Trophoblast cell (in vitro differentiated cells and primary cell): ENCODE measurements around the gene TBCD.

Experiments used
- DNase-seq, 2 donors: peaks; one replicate each; pipeline ENCODE4 v3.0.0-alpha.2; 2016
- H2AFZ ChIP-seq: 2 replicates; pipeline ENCODE4 v1.6.1; 2013; ENCODE audit warnings: low read length, moderate library complexity, mild to moderate bottlenecking; ENCODE audit not compliant: insufficient read depth, poor library complexity
- H2AK5ac ChIP-seq: 2 replicates; pipeline ENCODE4 v1.6.1; 2013; ENCODE audit warnings: mild to moderate bottlenecking, low read length
- H2BK120ac ChIP-seq: 2 replicates; pipeline ENCODE4 v1.6.1; 2013; ENCODE audit warnings: low read length, mild to moderate bottlenecking, moderate library complexity; ENCODE audit not compliant: insufficient read depth, poor library complexity
- H2BK12ac ChIP-seq: 2 replicates; pipeline ENCODE4 v1.6.1; 2013; ENCODE audit warnings: mild to moderate bottlenecking, low read length, moderate library complexity
- H2BK5ac ChIP-seq: 2 replicates; pipeline ENCODE4 v1.6.1; 2013; ENCODE audit warnings: low read length, low read depth, moderate library complexity, mild to moderate bottlenecking; ENCODE audit not compliant: poor library complexity
- H3K14ac ChIP-seq: 2 replicates; pipeline ENCODE4 v1.6.1; 2013; ENCODE audit warnings: mild to moderate bottlenecking, low read length
- H3K18ac ChIP-seq: 2 replicates; pipeline ENCODE4 v1.6.1; 2013; ENCODE audit warnings: mild to moderate bottlenecking, low read length
- H3K23ac ChIP-seq: 2 replicates; pipeline ENCODE4 v1.6.1; 2013; ENCODE audit warnings: low read length
- H3K27ac ChIP-seq: 2 replicates; pipeline ENCODE4 v1.5.1; 2013; ENCODE audit warnings: low read depth, mild to moderate bottlenecking, inconsistent platforms, low read length, moderate library complexity
- H3K27me3 ChIP-seq: 2 replicates; pipeline ENCODE4 v1.6.1; 2013; ENCODE audit warnings: inconsistent platforms, mild to moderate bottlenecking, low read length, moderate library complexity; ENCODE audit not compliant: insufficient read depth
- H3K36me3 ChIP-seq, 2 experiments: 1 replicate in 1 of 2; 2 replicates in 1 of 2; pipeline ENCODE4 v1.6.1; 2013; ENCODE audit warnings: low read length in 2 of 2, mild to moderate bottlenecking in 2 of 2, moderate library complexity in 1 of 2; ENCODE audit not compliant: insufficient read depth in 2 of 2, control insufficient read depth in 1 of 2
- H3K4ac ChIP-seq: 2 replicates; pipeline ENCODE4 v1.6.1; 2013; ENCODE audit warnings: low read depth, mild to moderate bottlenecking, low read length, moderate library complexity
- H3K4me1 ChIP-seq, 2 experiments: 1 replicate in 1 of 2; 2 replicates in 1 of 2; pipeline ENCODE4 v1.6.1; 2013; ENCODE audit warnings: low read length in 2 of 2, mild to moderate bottlenecking in 2 of 2, moderate library complexity in 1 of 2; ENCODE audit not compliant: insufficient read depth in 2 of 2, control insufficient read depth in 1 of 2
- H3K4me2 ChIP-seq: 2 replicates; pipeline ENCODE4 v1.6.1; 2013; ENCODE audit warnings: inconsistent platforms, mild to moderate bottlenecking, low read length, moderate library complexity
- H3K4me3 ChIP-seq: 2 replicates; pipeline ENCODE4 v1.5.1; 2013; ENCODE audit warnings: mild to moderate bottlenecking, low read depth, low read length, inconsistent platforms
- H3K79me1 ChIP-seq: one replicate; pipeline ENCODE4 v1.6.1; 2013; ENCODE audit warnings: low read length
- H3K79me2 ChIP-seq: 2 replicates; pipeline ENCODE4 v1.6.1; 2013; ENCODE audit warnings: low read length, mild to moderate bottlenecking; ENCODE audit not compliant: control insufficient read depth, insufficient read depth, poor library complexity
- H3K9ac ChIP-seq: 2 replicates; pipeline ENCODE4 v1.6.1; 2013; ENCODE audit warnings: mild to moderate bottlenecking, low read length
- H3K9me3 ChIP-seq: 2 replicates; pipeline ENCODE4 v1.6.1; 2013; ENCODE audit warnings: low read depth, mild to moderate bottlenecking, control low read depth, inconsistent platforms, low read length; ENCODE audit not compliant: insufficient read depth
- H4K12ac ChIP-seq: 2 replicates; pipeline ENCODE4 v1.6.1; 2013; ENCODE audit warnings: low read depth, mild to moderate bottlenecking, low read length, moderate library complexity
- H4K8ac ChIP-seq: 2 replicates; pipeline ENCODE4 v1.6.1; 2013; ENCODE audit warnings: low read depth, mild to moderate bottlenecking, low read length, moderate library complexity
- H4K91ac ChIP-seq: one replicate; pipeline ENCODE4 v1.6.1; 2013; ENCODE audit warnings: low read depth, mild to moderate bottlenecking, low read length, moderate library complexity
- WGBS: extraction: QIAGEN DNeasy Blood & Tissue Kit; methylation state at CpG from one replicate; pipeline ENCODE4 v1.1.7; 2013; ENCODE audit warnings: missing lambda C conversion rate; ENCODE audit not compliant: insufficient read length, insufficient coverage; ENCODE audit errors: extremely low coverage; 5-methylcytosine and 5-hydroxymethylcytosine counted together

TBCD gene

DNA sequence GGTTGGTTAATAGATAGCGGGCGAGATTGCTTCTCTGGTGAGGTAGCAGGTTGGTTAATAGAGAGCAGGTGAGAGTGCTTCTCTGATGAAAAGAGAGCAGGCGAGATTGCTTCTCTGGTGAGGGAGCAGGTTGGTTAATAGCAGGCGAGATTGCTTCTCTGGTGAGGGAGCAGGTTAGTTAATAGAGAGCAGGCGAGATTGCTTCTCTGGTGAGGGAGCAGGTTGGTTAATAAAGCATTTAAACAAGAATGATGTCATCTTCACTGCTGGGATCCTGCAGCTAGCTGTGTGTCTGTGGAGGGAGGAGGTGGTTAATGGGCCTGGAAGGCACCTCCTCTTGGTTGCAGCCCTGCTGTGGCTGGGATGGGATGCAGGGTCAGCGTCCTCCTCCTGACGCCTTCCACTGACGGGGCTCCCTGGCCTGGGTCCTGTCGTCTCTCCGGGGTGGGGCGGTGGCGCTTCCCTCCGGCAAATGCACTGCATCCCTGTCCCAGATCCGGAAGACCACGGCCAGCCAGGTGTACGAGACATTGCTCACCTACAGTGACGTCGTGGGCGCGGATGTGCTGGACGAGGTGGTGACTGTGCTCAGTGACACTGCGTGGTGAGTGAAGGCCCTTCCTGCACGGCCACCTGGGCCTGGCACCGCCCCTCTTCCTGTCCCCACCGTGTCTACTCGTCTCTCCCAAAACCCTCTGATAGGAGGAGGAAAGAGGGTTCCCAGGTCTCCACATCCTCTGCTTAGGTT is 187.2 kb downstream of the TBCD start:
- Histone ChIP-seq H3K36me3 (peaks cover 52 to 58% of the 10 kb centered on the region in 2 experiments), H3K14ac (no peak overlapping the region), H4K12ac (no peak overlapping the region), H3K9me3 (peaks cover 16% of the 10 kb centered on the region), H2AFZ (no peak overlapping the region), H3K27ac (no peak overlapping the region), H3K4ac (no peak overlapping the region), H4K91ac (no peak overlapping the region), H4K8ac (no peak overlapping the region), H3K79me1 (no peaks in the 10 kb centered on the region), H2BK120ac (no peak overlapping the region), H3K18ac (no peak overlapping the region), H3K4me1 (no peaks in the 10 kb centered on the region), H3K27me3 (no peaks in the 10 kb centered on the region), H2BK12ac (no peak overlapping the region), H2BK5ac (no peak overlapping the region), H3K9ac (no peak overlapping the region), H3K23ac (no peak overlapping the region), H2AK5ac (no peak overlapping the region), H3K4me2 (no peak overlapping the region), H3K79me2 (no peaks in the 10 kb centered on the region), H3K4me3 (no peak overlapping the region)
- DNase-seq: no peak
- WGBS: no CpG with 5 or more reads among the region's 26 CpGs

DNA sequence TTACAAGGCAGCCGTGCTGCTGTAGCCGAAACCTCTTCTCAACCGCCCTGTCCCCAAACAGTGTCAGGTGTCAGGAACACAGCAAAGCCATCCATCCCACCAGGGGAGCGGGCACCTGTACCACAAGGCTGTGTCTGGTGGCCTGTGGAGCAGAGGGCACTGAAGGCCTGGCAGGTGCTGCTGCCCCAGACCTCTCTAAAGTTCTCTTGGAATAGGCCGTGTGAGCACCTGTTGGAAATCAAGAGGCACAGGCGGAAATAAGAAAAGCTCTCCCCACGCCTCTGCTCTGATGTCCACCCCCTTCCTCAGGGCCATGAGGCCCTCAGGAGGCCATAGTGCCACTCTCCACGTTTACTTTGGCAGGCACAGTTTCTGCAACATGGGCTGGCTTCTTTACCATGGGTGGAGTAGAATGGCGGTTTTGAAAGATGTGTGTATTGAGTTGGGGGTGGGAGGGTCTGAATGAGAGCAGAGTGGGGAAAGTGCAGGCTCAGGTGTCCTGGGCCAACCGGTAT is 187.8 kb downstream of the TBCD start:
- H3K27ac ChIP-seq: no peak overlapping the region
- peaks cover 58 to 63% of the 10 kb centered on the region in 2 experiments for H3K36me3 ChIP-seq
- no peaks in the 10 kb centered on the region for H3K27me3 ChIP-seq
- no peak overlapping the region for H3K9ac ChIP-seq
- WGBS: no CpG with 5 or more reads among the region's 10 CpGs
- H3K79me2 ChIP-seq: no peaks in the 10 kb centered on the region
- H3K4me1 ChIP-seq: no peaks in the 10 kb centered on the region
- no peak overlapping the region for H4K12ac ChIP-seq
- no peak overlapping the region for H2AFZ ChIP-seq
- H3K23ac ChIP-seq: no peak overlapping the region
- no peak overlapping the region for H4K8ac ChIP-seq
- H3K4ac ChIP-seq: no peak overlapping the region
- peaks cover 21% of the 10 kb centered on the region for H3K9me3 ChIP-seq
- no peak overlapping the region for H3K4me3 ChIP-seq
- no peak overlapping the region for H3K4me2 ChIP-seq
- H4K91ac ChIP-seq: no peak overlapping the region
- H2AK5ac ChIP-seq: no peak overlapping the region
- H2BK12ac ChIP-seq: no peak overlapping the region
- no peak overlapping the region for H2BK120ac ChIP-seq
- no peak overlapping the region for H3K14ac ChIP-seq
- DNase-seq: no peak
- H3K18ac ChIP-seq: no peak overlapping the region
- H3K79me1 ChIP-seq: no peaks in the 10 kb centered on the region
- no peak overlapping the region for H2BK5ac ChIP-seq

DNA sequence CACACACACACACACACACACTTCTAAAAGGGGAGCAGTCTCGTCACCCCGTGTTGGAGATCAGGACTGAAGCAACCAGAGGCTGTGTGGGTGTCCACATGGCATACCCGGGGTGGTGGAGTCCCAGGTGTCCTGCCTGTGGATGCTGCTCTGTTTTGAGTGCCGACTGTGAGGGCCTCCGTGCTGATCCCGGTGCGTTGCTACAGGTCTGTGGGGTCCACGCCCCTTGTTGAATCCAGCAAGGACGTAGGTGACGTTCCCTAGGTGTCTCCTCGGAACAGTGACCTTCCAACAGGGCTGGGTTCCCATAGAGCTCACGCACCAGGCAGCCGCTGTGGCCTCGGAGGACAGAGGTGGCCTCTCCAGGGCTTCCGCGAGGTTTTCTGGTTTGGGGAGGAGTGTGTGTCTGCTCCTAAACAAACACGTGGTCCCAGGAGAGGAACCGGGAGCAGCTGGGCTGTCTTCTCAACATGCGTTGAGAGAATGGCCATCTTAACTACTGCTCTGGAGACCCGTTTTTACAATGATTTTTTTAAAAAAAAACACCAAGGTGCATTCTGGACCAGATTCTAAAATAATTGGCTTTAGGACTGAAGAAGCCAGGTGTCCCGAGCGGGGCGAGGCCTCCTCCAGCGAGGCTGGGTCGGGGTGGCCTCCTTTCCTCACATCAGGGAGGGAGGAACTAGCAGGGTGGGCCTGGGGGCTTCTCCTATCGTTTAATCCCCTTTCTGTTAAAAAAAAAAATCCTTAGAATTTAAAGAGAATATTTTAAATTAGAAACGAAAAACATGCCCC is 188.6 kb downstream of the TBCD start:
- no peak overlapping the region for H4K12ac ChIP-seq
- no peak overlapping the region for H2BK120ac ChIP-seq
- H3K4me1 ChIP-seq: no peaks in the 10 kb centered on the region
- H2BK12ac ChIP-seq: no peak overlapping the region
- no peak overlapping the region for H2AK5ac ChIP-seq
- no CpG with 5 or more reads among the region's 27 CpGs for WGBS
- H4K91ac ChIP-seq: no peak overlapping the region
- H3K4me2 ChIP-seq: no peak overlapping the region
- H3K14ac ChIP-seq: no peak overlapping the region
- H3K27me3 ChIP-seq: no peaks in the 10 kb centered on the region
- no peak overlapping the region for H3K4ac ChIP-seq
- H2AFZ ChIP-seq: no peak overlapping the region
- H3K4me3 ChIP-seq: no peak overlapping the region
- no peaks in the 10 kb centered on the region for H3K79me2 ChIP-seq
- H3K79me1 ChIP-seq: no peaks in the 10 kb centered on the region
- no peak overlapping the region for H3K27ac ChIP-seq
- H4K8ac ChIP-seq: no peak overlapping the region
- peaks cover 58 to 63% of the 10 kb centered on the region in 2 experiments for H3K36me3 ChIP-seq
- H3K23ac ChIP-seq: no peak overlapping the region
- H3K9me3 ChIP-seq: peaks cover 21% of the 10 kb centered on the region
- DNase-seq: no peak
- no peak overlapping the region for H2BK5ac ChIP-seq
- H3K9ac ChIP-seq: no peak overlapping the region
- H3K18ac ChIP-seq: no peak overlapping the region

DNA sequence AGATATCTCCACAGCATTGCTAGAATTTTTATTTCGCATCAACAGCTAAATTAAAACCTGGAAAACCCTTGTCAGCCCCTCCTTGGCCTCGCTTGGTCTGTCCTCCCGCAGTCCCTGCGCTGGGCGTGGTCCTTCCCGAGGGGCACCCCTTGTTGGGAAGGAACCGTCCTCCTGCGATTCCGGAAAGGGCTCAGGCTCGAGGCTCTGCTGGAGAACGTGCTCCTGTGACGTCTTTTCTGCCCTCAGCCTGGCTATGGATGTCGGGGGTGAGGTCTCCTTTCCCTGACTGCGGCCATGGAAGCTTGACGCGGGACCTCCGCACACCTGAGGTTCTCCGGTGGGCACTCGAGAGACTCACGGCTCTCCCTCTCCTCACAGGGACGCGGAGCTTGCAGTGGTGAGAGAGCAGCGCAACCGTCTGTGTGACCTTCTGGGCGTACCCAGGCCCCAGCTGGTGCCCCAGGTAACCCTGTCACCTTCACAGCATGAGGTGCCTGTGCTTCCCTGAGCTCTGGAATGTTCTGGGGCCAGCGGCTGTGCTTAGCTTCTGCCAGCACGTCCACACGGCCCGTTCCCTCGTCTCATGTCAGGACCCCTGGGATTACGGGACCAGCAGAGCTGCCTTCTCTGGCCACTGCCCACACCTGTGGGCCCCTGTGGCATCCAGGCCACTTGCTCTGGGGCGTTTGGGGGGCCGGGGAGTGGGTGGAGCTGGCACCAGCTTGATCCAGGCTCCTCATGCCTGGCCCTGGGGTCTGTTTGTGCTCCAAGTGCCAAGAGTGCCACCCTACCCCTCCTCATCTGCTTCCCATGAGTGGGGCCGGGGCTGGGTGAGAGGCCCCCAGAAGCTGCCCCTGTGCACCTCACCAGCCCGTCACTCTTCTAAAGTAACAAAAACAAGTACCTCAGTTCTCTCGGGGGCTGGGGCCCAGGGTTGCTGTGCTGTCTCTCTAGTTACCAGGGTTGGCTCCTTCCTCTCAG is 189.4 kb downstream of the TBCD start:
- H2AFZ ChIP-seq: no peak overlapping the region
- no peak overlapping the region for H2BK120ac ChIP-seq
- WGBS: no CpG with 5 or more reads among the region's 36 CpGs
- peaks cover 21% of the 10 kb centered on the region for H3K9me3 ChIP-seq
- DNase-seq: no peak
- H3K79me1 ChIP-seq: no peaks in the 10 kb centered on the region
- no peak overlapping the region for H2BK12ac ChIP-seq
- no peaks in the 10 kb centered on the region for H3K79me2 ChIP-seq
- H2BK5ac ChIP-seq: no peak overlapping the region
- no peak overlapping the region for H4K8ac ChIP-seq
- H3K23ac ChIP-seq: no peak overlapping the region
- no peaks in the 10 kb centered on the region for H3K4me1 ChIP-seq
- no peak overlapping the region for H4K12ac ChIP-seq
- peaks cover 58 to 63% of the 10 kb centered on the region in 2 experiments for H3K36me3 ChIP-seq
- H3K14ac ChIP-seq: no peak overlapping the region
- no peak overlapping the region for H3K4me2 ChIP-seq
- no peak overlapping the region for H3K4me3 ChIP-seq
- H3K27ac ChIP-seq: no peak overlapping the region
- H4K91ac ChIP-seq: no peak overlapping the region
- no peaks in the 10 kb centered on the region for H3K27me3 ChIP-seq
- H3K18ac ChIP-seq: no peak overlapping the region
- H3K9ac ChIP-seq: no peak overlapping the region
- no peak overlapping the region for H3K4ac ChIP-seq
- no peak overlapping the region for H2AK5ac ChIP-seq
